KBM-7 (cell line): ENCODE measurements around the gene ITGA3.
A peak's percentile ranks its signal among the peaks of the same experiment; 100 is the strongest.
"Not testable (repeated sequence)": the region's sequence is repeated elsewhere in the genome, so short reads cannot be mapped to it uniquely, and the experiment has no call there.

Experiments
- DNase-seq: peaks from one replicate; pipeline ENCODE4 v3.0.0-alpha.2; 2015
- in situ Hi-C: fragments of 300-500 bp; cut with MboI; formaldehyde crosslinking; loops from 2 replicates; pipeline ENCODE4 v1.14.3; 2020; ENCODE audit warnings: low sequenced_read_pairs, low pct_unique_long_range_greater_than_20kb, mixed read lengths

The ITGA3 gene

GRCh38 chr17:50049636-50050035 lies 6.3 kb upstream of the ITGA3 start:
- in situ Hi-C loops: no loop called here
- DNase-seq: no peak

GRCh38 chr17:50050431-50051032 lies 5.4 kb upstream of the ITGA3 start:
- in situ Hi-C loops: no loop called here

DNA sequence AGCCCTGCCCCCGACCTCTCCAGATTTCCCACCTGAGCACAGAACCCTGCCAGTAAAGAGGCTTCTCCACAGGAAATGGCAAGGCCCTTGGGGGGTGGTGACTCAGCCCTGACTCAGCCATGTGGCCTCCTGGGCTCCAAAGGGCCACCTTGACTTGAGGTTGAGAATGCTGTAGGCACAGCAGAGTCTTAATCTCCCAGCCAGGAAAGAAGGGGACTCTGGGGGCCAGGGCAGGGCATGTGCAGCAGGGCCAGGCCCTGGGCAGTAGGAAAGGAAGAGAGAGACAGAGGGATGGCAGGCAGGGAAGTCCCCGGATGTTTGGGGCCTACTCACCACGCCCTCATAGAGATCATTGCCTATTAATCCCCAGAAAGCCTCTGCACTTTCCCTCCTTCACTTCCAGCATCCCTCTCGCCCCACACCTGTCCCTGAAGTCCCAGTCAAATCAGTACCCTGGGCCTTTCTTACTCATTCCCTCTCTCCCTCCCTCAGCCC lies 4.8 kb upstream of the ITGA3 start:
- in situ Hi-C loops: no loop called here
- peak; percentile 26 for DNase-seq

More at GRCh38 chr17:50050431-50051032, 5.4 kb upstream of the ITGA3 start:
- DNase-seq: no peak

DNA sequence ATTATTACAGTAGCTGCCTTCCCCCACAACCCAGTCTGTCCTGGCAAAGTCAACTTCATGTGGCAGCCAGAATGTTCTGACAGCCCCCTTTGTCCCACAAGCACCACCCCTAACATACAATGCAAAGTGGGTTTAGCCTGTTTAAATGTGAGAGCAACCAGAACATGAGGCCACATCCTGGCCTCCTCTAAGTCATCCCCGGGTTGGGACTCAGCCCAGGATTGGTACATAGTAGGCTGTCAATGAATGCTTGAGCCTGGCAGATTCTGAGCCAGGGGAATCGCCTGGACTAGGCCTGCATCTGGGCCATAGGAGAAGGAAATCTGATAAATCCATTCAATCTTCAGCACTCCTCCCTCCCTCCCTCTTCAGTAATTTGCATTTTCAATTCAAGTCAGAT lies 4.3 kb upstream of the ITGA3 start:
- DNase-seq: no peak
- in situ Hi-C loops: no loop called here

DNA sequence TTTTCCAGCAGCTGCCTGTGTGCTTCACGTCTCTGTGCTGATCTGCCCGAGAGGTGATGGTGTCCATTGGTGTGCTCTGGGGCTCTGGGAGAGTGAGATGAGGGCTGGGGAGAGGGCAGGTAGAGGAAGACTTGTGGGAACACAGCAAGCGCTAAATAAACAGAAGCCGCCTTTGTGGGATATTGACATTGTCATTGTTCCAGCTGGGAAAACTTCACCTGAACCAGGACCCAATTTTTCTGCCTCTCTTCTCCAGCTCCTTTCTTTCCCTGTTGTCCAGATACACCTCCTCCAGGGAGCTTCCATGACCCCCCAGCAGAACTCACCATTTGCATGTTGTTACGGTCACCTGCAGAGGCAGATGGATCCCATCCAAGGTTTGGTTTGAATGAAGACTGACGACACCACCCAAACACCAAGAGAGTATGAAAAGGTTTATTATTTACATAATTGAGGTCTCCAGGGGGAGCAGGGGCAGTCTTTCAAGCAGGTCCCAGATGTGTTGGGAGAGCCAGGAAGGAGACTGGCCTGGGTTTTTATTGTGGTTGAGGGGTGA lies 3.6 kb upstream of the ITGA3 start:
- in situ Hi-C loops: no loop called here
- DNase-seq: no peak

GRCh38 chr17:50052822-50053653 lies 2.9 kb upstream of the ITGA3 start:
- in situ Hi-C loops: no loop called here
- no peak for DNase-seq

DNA sequence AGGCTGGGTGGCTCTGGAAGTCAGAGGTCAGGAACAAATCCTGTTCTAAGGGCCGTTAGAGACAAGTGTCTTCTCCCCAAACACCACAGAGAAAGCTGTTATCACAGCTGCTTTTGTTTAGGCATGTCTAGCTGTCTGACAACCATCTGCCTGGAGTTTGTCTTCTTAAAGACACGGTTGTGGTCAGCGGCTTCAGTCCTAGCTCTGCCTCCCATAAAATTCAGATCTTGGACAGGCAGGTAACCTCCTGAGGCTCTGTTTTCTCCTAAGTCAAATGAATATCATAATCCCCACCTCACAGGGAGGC lies 2.3 kb upstream of the ITGA3 start:
- in situ Hi-C loops: no loop called here
- no peak for DNase-seq

DNA sequence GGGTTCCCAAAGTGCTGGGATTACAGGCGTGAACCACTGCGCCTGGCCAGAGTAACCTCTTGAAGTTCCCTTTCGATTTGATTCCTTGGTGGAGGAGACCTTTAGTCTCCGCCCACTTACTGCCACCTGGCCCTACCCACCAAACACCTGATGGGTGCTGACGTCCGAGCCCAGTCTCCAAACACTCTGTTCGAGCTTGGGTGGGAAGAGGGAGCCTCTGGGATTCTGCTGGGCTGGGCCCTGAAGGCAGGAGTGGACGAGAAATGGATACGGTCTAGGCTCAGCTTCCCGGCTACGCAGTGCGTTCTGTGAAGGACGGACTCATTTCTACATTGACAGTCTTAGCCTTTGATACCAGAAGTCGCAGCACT lies 870 bp upstream of the ITGA3 start:
- in situ Hi-C loops: no loop called here
- no peak for DNase-seq

GRCh38 chr17:50056217-50056960 lies 479 bp downstream of the ITGA3 start:
- peak; percentile 65 for DNase-seq
- in situ Hi-C loops: no loop called here

- in situ Hi-C loops: no loop called here
- no peak for DNase-seq
Observed at GRCh38 chr17:50056961-50057330, 1.0 kb downstream of the ITGA3 start.

DNA sequence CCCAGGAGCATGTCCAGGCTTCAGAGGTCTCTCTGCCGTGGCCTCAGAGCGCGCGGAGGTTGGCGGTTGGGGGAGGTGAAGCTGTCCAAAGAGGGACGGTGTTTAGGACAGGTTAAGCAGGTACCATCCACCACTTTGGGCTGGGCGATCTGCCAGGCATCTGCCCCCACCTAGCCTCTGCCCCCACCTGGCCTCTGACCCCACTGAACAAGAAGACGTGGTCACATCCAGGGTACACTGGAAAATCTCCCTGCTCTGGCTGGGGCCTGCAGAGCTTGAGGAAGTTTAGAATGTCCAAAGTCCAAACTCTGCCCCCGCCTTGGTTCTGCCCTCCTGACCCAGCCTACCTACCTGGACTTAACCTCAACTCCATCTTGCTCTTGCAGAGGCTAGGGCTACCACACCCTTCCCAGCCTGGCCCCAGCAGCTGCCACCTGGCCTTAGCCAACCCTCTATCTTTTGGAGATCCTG lies 1.6 kb downstream of the ITGA3 start:
- DNase-seq: no peak
- in situ Hi-C loops: no loop called here

- no peak for DNase-seq
- in situ Hi-C loops: no loop called here
Observed at GRCh38 chr17:50058296-50058953, 2.5 kb downstream of the ITGA3 start.

- no peak for DNase-seq
- in situ Hi-C loops: no loop called here
Observed at GRCh38 chr17:50059256-50059655, 3.3 kb downstream of the ITGA3 start.

- no peak for DNase-seq
- in situ Hi-C loops: no loop called here
Observed at GRCh38 chr17:50059759-50060273, 3.9 kb downstream of the ITGA3 start.

- no peak for DNase-seq
- in situ Hi-C loops: no loop called here
Observed at GRCh38 chr17:50060951-50061712, 5.2 kb downstream of the ITGA3 start.

DNA sequence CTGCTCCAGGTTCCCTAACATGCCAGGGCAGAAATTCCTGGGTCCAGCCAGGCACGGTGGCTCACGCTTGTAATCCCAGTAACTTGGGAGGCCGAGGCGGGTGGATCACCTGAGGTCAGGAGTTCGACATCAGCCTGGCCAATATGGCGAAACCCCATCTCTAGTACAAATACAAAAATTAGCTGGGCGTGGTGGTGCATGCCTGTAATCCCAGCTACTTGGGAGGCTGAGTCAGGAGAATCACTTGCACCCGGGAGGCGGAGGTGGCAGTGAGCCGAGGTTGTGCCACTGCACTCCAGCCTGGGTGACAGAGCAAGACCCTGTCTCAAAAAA lies 5.8 kb downstream of the ITGA3 start:
- DNase-seq: not testable (repeated sequence)

GRCh38 chr17:50062293-50063243 lies 6.7 kb downstream of the ITGA3 start:
- in situ Hi-C loops: no loop called here

More for the DNA sequence above, 5.8 kb downstream of the ITGA3 start:
- in situ Hi-C loops: not testable (repeated sequence)

More at GRCh38 chr17:50062293-50063243, 6.7 kb downstream of the ITGA3 start:
- DNase-seq: no peak
